Heart left ventricle (tissue), 13 donors: ENCODE results near the gene SLC4A3.
A peak's percentile ranks its signal among the peaks of the same experiment; 100 is the strongest.

Source experiments
- CTCF ChIP-seq, 12 donors: fragments of 200-600 bp; sonication (generic) in 4 of 12; IDR thresholded peaks; one replicate each; pipeline versions ENCODE4 v1.5.0 to v1.8.0; 2018 to 2022; ENCODE audit warnings: antibody characterized with exemption in 12 of 12, mild to moderate bottlenecking in 5 of 12
- POLR2A ChIP-seq, 2 donors: fragments of 450-650 bp; IDR thresholded peaks; one replicate each; pipeline ENCODE4 v1.6.1; 2017; ENCODE audit warnings: antibody characterized with exemption in 2 of 2, mild to moderate bottlenecking in 2 of 2, moderate library complexity in 2 of 2
- donor health status: ischemic (EF 13 %, LVEDD 7.1; RV severe dilation, severe dysfunction).
- donor health status: DM: no; HTN: yes; CAD: no.
- donor health status: DM: no; HTN: no; CAD: no.
- donor health status: ischemic (EF 25% LVEDD 6.9; RV normal size, moderate dysfunction).
- donor health status: ischemic (EF 25% LVEDD 5.7; RV mildly dilated, moderate dysfunction).
- donor health status: ischemic (EF 35%, LVEDD 5.7; RV mildly dilated, moderate dysfunction).
- donor health status: nonischemic (EF 11% LVEDD 7.7; RV severe dilation, severe dysfunction).
- donor health status: DM: yes; HTN: yes; CAD: no.
- donor health status: PGD.
- donor health status: ischemic (EF 29% LVEDD 5.4; RV normal size, mild dysfunction).
- donor health status: nonischemic (EF 23%, LVEDD 6.1; RV moderate dilation, normal function).

- TF ChIP-seq CTCF (IDR thresholded peaks at IDR 0.05): peak in 1 of 12 donors; percentile 9
- no peak for TF ChIP-seq POLR2A (IDR thresholded peaks at IDR 0.05)
Observed at GRCh38 chr2:219619235-219619634, 8.2 kb upstream of the SLC4A3 start.
